MM.1S (cell line): ENCODE data around the gene CASP2.

Experiments used
- DNase-seq: peaks from one replicate; pipeline ENCODE4 v3.0.0-alpha.2; 2015
- H2AFZ ChIP-seq: fragments of 300-600 bp; sonication (generic); 2 replicates; pipeline ENCODE4 v1.6.0; 2016; ENCODE audit warnings: antibody characterized with exemption, low read length
- H3F3A ChIP-seq: fragments of 300-600 bp; sonication (generic); 2 replicates; pipeline ENCODE4 v1.6.1; 2016; ENCODE audit warnings: mild to moderate bottlenecking, antibody characterized with exemption, low read length, moderate library complexity, mixed read lengths; ENCODE audit not compliant: insufficient read depth
- H3K27ac ChIP-seq: fragments of 300-600 bp; sonication (generic); 2 replicates; pipeline ENCODE4 v1.5.1; 2016; ENCODE audit warnings: mild to moderate bottlenecking, low read length
- H3K27me3 ChIP-seq: fragments of 300-600 bp; sonication (generic); replicated peaks from 2 replicates; pipeline ENCODE4 v1.6.0; 2016; ENCODE audit warnings: low read length; ENCODE audit not compliant: insufficient read depth
- H3K36me3 ChIP-seq: fragments of 300-600 bp; sonication (generic); replicated peaks from 2 replicates; pipeline ENCODE4 v1.6.1; 2016; ENCODE audit warnings: mild to moderate bottlenecking, low read length, mixed read lengths; ENCODE audit not compliant: insufficient read depth
- H3K4me1 ChIP-seq: fragments of 300-600 bp; sonication (generic); 2 replicates; pipeline ENCODE4 v1.6.1; 2016; ENCODE audit warnings: low read length, mixed read lengths
- H3K4me2 ChIP-seq: fragments of 300-600 bp; sonication (generic); 2 replicates; pipeline ENCODE4 v1.6.0; 2016; ENCODE audit warnings: low read depth, low read length
- H3K4me3 ChIP-seq: fragments of 300-600 bp; sonication (generic); 2 replicates; pipeline ENCODE4 v1.5.1; 2016; ENCODE audit warnings: low read length, mixed read lengths
- H3K79me2 ChIP-seq: fragments of 300-600 bp; sonication (generic); 2 replicates; pipeline ENCODE4 v1.6.1; 2016; ENCODE audit warnings: mixed run types, low read length, mixed read lengths
- H3K9ac ChIP-seq: fragments of 300-600 bp; sonication (generic); 2 replicates; pipeline ENCODE4 v1.6.1; 2016; ENCODE audit warnings: low read length, mixed read lengths
- H3K9me2 ChIP-seq: fragments of 300-600 bp; sonication (generic); replicated peaks from 2 replicates; pipeline ENCODE4 v1.6.1; 2016; ENCODE audit warnings: mild to moderate bottlenecking, low read length, mixed read lengths; ENCODE audit not compliant: insufficient read depth
- H3K9me3 ChIP-seq: fragments of 300-600 bp; sonication (generic); replicated peaks from 2 replicates; pipeline ENCODE4 v1.6.1; 2016; ENCODE audit warnings: mild to moderate bottlenecking, low read length, mixed read lengths; ENCODE audit not compliant: insufficient read depth
- H4K20me1 ChIP-seq: fragments of 300-600 bp; sonication (generic); 2 replicates; pipeline ENCODE4 v1.6.1; 2016; ENCODE audit warnings: mild to moderate bottlenecking, low read length, moderate library complexity, mixed read lengths; ENCODE audit not compliant: insufficient read depth
- EZH2 ChIP-seq: fragments of 300-600 bp; sonication (generic); optimal IDR thresholded peaks from 2 replicates; pipeline ENCODE3; 2017; ENCODE audit warnings: low read depth, mild to moderate bottlenecking, antibody characterized with exemption, low read length, mixed read lengths
- EZH2phosphoT487 ChIP-seq: fragments of 300-600 bp; sonication (generic); IDR thresholded peaks from 2 replicates; pipeline ENCODE4 v1.6.1; 2018; ENCODE audit warnings: antibody characterized with exemption, low read length
- TF ChIP-seq, protein P1 (sequence below): fragments of 300-600 bp; sonication (generic); IDR thresholded peaks from 2 replicates; pipeline ENCODE4 v1.5.1; 2016; ENCODE audit warnings: antibody characterized with exemption, low read length, mixed read lengths

The CASP2 gene

DNA sequence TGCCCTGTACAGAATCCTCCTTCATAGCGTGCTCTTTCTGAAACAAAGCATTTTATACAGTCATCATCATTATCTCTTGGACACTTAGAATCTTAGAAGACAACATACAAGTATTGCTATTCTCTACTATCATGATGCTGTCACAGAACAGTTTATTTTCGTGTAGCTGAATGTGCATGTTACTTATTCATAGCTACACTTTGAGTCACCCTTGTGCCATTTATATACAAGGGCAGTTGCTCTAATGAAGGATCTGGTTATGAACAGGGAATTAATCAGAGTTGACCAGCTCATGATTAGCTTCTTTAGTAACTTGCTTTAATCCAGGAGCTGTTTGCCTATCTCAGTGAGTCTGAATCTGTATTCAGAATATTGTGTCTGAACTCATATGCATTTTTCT, 11.2 kb downstream of the CASP2 start:
- H4K20me1 ChIP-seq: no peaks in the 10 kb centered on the region
- H3K36me3 ChIP-seq: peaks cover 36% of the 10 kb centered on the region
- no peak overlapping the region for H3K9ac ChIP-seq
- no peaks in the 10 kb centered on the region for H3K9me2 ChIP-seq
- H3K9me3 ChIP-seq: no peaks in the 10 kb centered on the region
- no peaks in the 10 kb centered on the region for H3K4me1 ChIP-seq
- H3K79me2 ChIP-seq: peaks cover 24% of the 10 kb centered on the region
- no peak overlapping the region for H3K4me2 ChIP-seq
- H3K27ac ChIP-seq: no peak overlapping the region
- H3K27me3 ChIP-seq: no peaks in the 10 kb centered on the region
- H2AFZ ChIP-seq: no peak overlapping the region
- H3K4me3 ChIP-seq: no peak overlapping the region
- H3F3A ChIP-seq: no peaks in the 10 kb centered on the region; the same call in 1 of the 2 replicates
- TF ChIP-seq EZH2 (no peak), EZH2phosphoT487 (no peak)
- TF ChIP-seq, protein P1, sequence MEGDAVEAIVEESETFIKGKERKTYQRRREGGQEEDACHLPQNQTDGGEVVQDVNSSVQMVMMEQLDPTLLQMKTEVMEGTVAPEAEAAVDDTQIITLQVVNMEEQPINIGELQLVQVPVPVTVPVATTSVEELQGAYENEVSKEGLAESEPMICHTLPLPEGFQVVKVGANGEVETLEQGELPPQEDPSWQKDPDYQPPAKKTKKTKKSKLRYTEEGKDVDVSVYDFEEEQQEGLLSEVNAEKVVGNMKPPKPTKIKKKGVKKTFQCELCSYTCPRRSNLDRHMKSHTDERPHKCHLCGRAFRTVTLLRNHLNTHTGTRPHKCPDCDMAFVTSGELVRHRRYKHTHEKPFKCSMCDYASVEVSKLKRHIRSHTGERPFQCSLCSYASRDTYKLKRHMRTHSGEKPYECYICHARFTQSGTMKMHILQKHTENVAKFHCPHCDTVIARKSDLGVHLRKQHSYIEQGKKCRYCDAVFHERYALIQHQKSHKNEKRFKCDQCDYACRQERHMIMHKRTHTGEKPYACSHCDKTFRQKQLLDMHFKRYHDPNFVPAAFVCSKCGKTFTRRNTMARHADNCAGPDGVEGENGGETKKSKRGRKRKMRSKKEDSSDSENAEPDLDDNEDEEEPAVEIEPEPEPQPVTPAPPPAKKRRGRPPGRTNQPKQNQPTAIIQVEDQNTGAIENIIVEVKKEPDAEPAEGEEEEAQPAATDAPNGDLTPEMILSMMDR: no peak
- DNase-seq: no peak

GRCh38 chr7:143299840-143300239, 11.7 kb downstream of the CASP2 start:
- H3K4me2 ChIP-seq: no peak overlapping the region
- TF ChIP-seq EZH2phosphoT487 (no peak), EZH2 (no peak)
- TF ChIP-seq, protein P1: peak; percentile 64
- H3K9me3 ChIP-seq: no peaks in the 10 kb centered on the region
- H2AFZ ChIP-seq: no peak overlapping the region
- peak; percentile 40 for DNase-seq
- H3K4me3 ChIP-seq: no peak overlapping the region
- no peaks in the 10 kb centered on the region for H3K4me1 ChIP-seq
- no peaks in the 10 kb centered on the region for H4K20me1 ChIP-seq
- peaks cover 40% of the 10 kb centered on the region for H3K36me3 ChIP-seq
- peaks cover 19% of the 10 kb centered on the region for H3K79me2 ChIP-seq
- no peak overlapping the region for H3K27ac ChIP-seq
- H3K27me3 ChIP-seq: no peaks in the 10 kb centered on the region
- no peak overlapping the region for H3K9ac ChIP-seq
- no peaks in the 10 kb centered on the region; the same call in 1 of the 2 replicates for H3F3A ChIP-seq
- H3K9me2 ChIP-seq: no peaks in the 10 kb centered on the region

GRCh38 chr7:143300959-143301935, 13.1 kb downstream of the CASP2 start:
- no peaks in the 10 kb centered on the region; the same call in 1 of the 2 replicates for H3F3A ChIP-seq
- no peak overlapping the region for H3K4me2 ChIP-seq
- H3K27me3 ChIP-seq: no peaks in the 10 kb centered on the region
- H3K9me2 ChIP-seq: no peaks in the 10 kb centered on the region
- no peak for DNase-seq
- no peaks in the 10 kb centered on the region for H4K20me1 ChIP-seq
- TF ChIP-seq EZH2: no peak
- peaks cover 43% of the 10 kb centered on the region for H3K36me3 ChIP-seq
- H3K4me1 ChIP-seq: no peaks in the 10 kb centered on the region
- no peak overlapping the region for H2AFZ ChIP-seq
- H3K4me3 ChIP-seq: no peak overlapping the region
- H3K79me2 ChIP-seq: peaks cover 10% of the 10 kb centered on the region
- no peaks in the 10 kb centered on the region for H3K9me3 ChIP-seq
- no peak overlapping the region for H3K9ac ChIP-seq
- no peak overlapping the region for H3K27ac ChIP-seq

- Histone ChIP-seq H3K9ac (no peak overlapping the region), H2AFZ (no peak overlapping the region), H3K4me1 (no peaks in the 10 kb centered on the region), H3F3A (no peaks in the 10 kb centered on the region), H3K36me3 (peaks cover 36% of the 10 kb centered on the region), H3K9me2 (no peaks in the 10 kb centered on the region), H3K4me2 (no peak overlapping the region), H3K27me3 (no peaks in the 10 kb centered on the region), H4K20me1 (no peaks in the 10 kb centered on the region), H3K79me2 (no peaks in the 10 kb centered on the region; the same call in 1 of the 2 replicates), H3K9me3 (no peaks in the 10 kb centered on the region), H3K27ac (no peak overlapping the region), H3K4me3 (no peak overlapping the region)
- no peak for DNase-seq
- no peak for TF ChIP-seq EZH2phosphoT487
- TF ChIP-seq, protein P1: no peak
- no peak for TF ChIP-seq EZH2
These were observed 15.6 kb downstream of the CASP2 start for GRCh38 chr7:143303733-143304132.
